ENCODE data around the gene ARR3. TPM values are rescaled to one million over a fixed set of nuclear protein-coding genes. Genes with fewer than 3 reads are reported as not detected.
"Not testable (repeated sequence)": the region's sequence is repeated elsewhere in the genome, so short reads cannot be mapped to it uniquely, and the experiment has no call there.

ARR3 gene
- total RNA-seq, 1 donor from 2014 or later: not detected

- no peak for TF ChIP-seq CTCF (IDR thresholded peaks at IDR 0.05; ENCODE audit: partially characterized antibody, unreplicated experiment)
- Mint-ChIP-seq H3K27me3 (ENCODE audit: unreplicated experiment) (no peaks in the 10 kb centered on the region), H3K4me1 (ENCODE audit: low read depth, unreplicated experiment) (no peaks in the 10 kb centered on the region), H3K36me3 (ENCODE audit: unreplicated experiment) (no peaks in the 10 kb centered on the region), H3K4me3 (ENCODE audit: unreplicated experiment) (no peak within 1 kb of the TSS), H3K9me3 (ENCODE audit: unreplicated experiment) (no peaks in the 10 kb centered on the region), H3K27ac (ENCODE audit: unreplicated experiment) (no peak within 1 kb of the TSS)
- DNase-seq: no peak
These were observed 33.8 kb upstream of the ARR3 start, which contains the start of gene AWAT1 for GRCh38 chrX:70234355-70234754. Gene AWAT1, plus strand, starts transcription at chrX:70234655. Its CDS starts 41 bp downstream, at chrX:70234696.

- no peaks in the 10 kb centered on the region for H3K4me1 Mint-ChIP-seq (ENCODE audit: low read depth, unreplicated experiment)
- no peaks in the 10 kb centered on the region for H3K9me3 Mint-ChIP-seq (ENCODE audit: unreplicated experiment)
- no peaks in the 10 kb centered on the region for H3K36me3 Mint-ChIP-seq (ENCODE audit: unreplicated experiment)
- no peak for TF ChIP-seq CTCF (IDR thresholded peaks at IDR 0.05; ENCODE audit: partially characterized antibody, unreplicated experiment)
- H3K27ac Mint-ChIP-seq (ENCODE audit: unreplicated experiment): no peak overlapping the region
- no peak overlapping the region for H3K4me3 Mint-ChIP-seq (ENCODE audit: unreplicated experiment)
- H3K27me3 Mint-ChIP-seq (ENCODE audit: unreplicated experiment): no peaks in the 10 kb centered on the region
- DNase-seq: no peak
These were observed 27.4 kb upstream of the ARR3 start for GRCh38 chrX:70240751-70241150.

GRCh38 chrX:70241501-70241900 lies 26.6 kb upstream of the ARR3 start:
- Mint-ChIP-seq H3K4me1 (ENCODE audit: low read depth, unreplicated experiment) (no peaks in the 10 kb centered on the region), H3K9me3 (ENCODE audit: unreplicated experiment) (no peaks in the 10 kb centered on the region), H3K4me3 (ENCODE audit: unreplicated experiment) (no peak overlapping the region), H3K27ac (ENCODE audit: unreplicated experiment) (no peak overlapping the region), H3K27me3 (ENCODE audit: unreplicated experiment) (no peaks in the 10 kb centered on the region), H3K36me3 (ENCODE audit: unreplicated experiment) (no peaks in the 10 kb centered on the region)
- TF ChIP-seq CTCF (IDR thresholded peaks at IDR 0.05; ENCODE audit: partially characterized antibody, unreplicated experiment): no peak
- DNase-seq: no peak

GRCh38 chrX:70243601-70244000 lies 24.5 kb upstream of the ARR3 start:
- not testable (repeated sequence) for H3K9me3 Mint-ChIP-seq (ENCODE audit: unreplicated experiment); H3K36me3 Mint-ChIP-seq (ENCODE audit: unreplicated experiment); H3K27me3 Mint-ChIP-seq (ENCODE audit: unreplicated experiment); H3K27ac Mint-ChIP-seq (ENCODE audit: unreplicated experiment); H3K4me3 Mint-ChIP-seq (ENCODE audit: unreplicated experiment); H3K4me1 Mint-ChIP-seq (ENCODE audit: low read depth, unreplicated experiment); DNase-seq

- no peak overlapping the region for H3K27ac Mint-ChIP-seq (ENCODE audit: unreplicated experiment)
- TF ChIP-seq CTCF (IDR thresholded peaks at IDR 0.05; ENCODE audit: partially characterized antibody, unreplicated experiment): no peak
- H3K4me1 Mint-ChIP-seq (ENCODE audit: low read depth, unreplicated experiment): no peaks in the 10 kb centered on the region
- H3K36me3 Mint-ChIP-seq (ENCODE audit: unreplicated experiment): no peaks in the 10 kb centered on the region
- H3K4me3 Mint-ChIP-seq (ENCODE audit: unreplicated experiment): no peak overlapping the region
- H3K9me3 Mint-ChIP-seq (ENCODE audit: unreplicated experiment): no peaks in the 10 kb centered on the region
- H3K27me3 Mint-ChIP-seq (ENCODE audit: unreplicated experiment): no peaks in the 10 kb centered on the region
- no peak for DNase-seq
These were observed 23.3 kb upstream of the ARR3 start for GRCh38 chrX:70244881-70245280.

- no peaks in the 10 kb centered on the region for H3K36me3 Mint-ChIP-seq (ENCODE audit: unreplicated experiment)
- H3K27ac Mint-ChIP-seq (ENCODE audit: unreplicated experiment): no peak overlapping the region
- TF ChIP-seq CTCF (IDR thresholded peaks at IDR 0.05; ENCODE audit: partially characterized antibody, unreplicated experiment): no peak
- no peak overlapping the region for H3K4me3 Mint-ChIP-seq (ENCODE audit: unreplicated experiment)
- H3K9me3 Mint-ChIP-seq (ENCODE audit: unreplicated experiment): no peaks in the 10 kb centered on the region
- no peak for DNase-seq
- no peaks in the 10 kb centered on the region for H3K4me1 Mint-ChIP-seq (ENCODE audit: low read depth, unreplicated experiment)
- H3K27me3 Mint-ChIP-seq (ENCODE audit: unreplicated experiment): no peaks in the 10 kb centered on the region
These were observed 20.9 kb upstream of the ARR3 start for GRCh38 chrX:70247252-70247651.
